T-helper 2 cell treated with Interferon-gamma antibody and Interleukin-4, amounts not matched to agents 100 ng/mL and 5 ng/mL, for 36 hours (primary cell): ENCODE results near the gene PIK3CB. TPM values are rescaled to one million over a fixed set of nuclear protein-coding genes. Genes with fewer than 3 reads are reported as not detected.
"Not testable (repeated sequence)": the region's sequence is repeated elsewhere in the genome, so short reads cannot be mapped to it uniquely, and the experiment has no call there.

ENCODE experiments used
- intact Hi-C: fragments of 100-400 bp; cut with micrococcal nuclease; formaldehyde crosslinking; loops from one replicate; pipeline ENCODE4 v1.15.1; 2023
- total RNA-seq: library from RNA; stranded (reverse); gene quantifications from 2 replicates; pipeline ENCODE4 v1.2.3, GENCODE V29; 2022

Gene PIK3CB
- total RNA-seq, 1 donor from 2014 or later = 19.4 TPM

DNA sequence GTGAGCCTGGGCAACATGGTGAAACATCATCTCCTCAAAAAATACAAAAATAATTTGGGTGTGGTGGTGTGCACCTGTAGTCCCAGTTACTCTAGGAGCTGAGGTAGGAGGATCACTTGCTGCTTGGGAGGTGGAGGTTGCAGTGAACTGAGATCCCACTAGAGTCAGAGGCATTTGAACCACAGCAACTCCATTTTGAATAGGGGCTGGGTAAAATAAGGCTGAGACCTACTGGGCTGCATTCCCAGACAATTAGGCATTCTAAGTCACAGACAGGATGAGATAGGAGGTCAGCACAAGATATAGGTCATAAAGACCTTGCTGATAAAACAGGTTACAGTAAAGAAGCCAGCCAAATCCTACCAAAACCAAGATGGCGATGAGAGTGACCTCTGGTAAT is 12.1 kb upstream of the PIK3CB start:
- intact Hi-C loops = not testable (repeated sequence)

DNA sequence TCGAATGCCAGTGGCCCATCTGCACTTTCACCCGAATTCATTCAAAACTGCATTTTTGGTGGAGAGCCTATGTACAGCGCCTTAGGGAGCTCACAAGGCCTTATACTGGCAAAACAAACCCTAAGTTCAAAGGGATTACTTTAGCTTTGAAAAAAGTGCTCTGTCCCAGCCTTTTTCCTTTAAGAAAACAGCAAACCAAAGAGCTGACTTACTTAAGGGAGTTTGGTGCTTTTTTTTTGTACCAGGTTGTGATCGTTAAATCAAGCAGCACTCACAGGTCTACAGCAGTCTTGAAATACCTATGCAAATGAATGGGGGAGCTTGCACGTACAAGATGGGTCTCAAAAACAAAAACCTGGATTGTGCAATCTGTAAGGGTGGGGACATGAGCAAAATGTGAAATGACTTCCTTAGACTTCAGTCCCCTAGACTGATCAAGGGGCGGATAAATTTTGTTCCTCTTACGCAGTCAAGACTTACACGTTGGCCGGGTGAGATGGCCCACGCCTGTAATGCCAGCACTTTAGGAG is 11.6 kb upstream of the PIK3CB start:
- intact Hi-C loops = no loop called here

DNA sequence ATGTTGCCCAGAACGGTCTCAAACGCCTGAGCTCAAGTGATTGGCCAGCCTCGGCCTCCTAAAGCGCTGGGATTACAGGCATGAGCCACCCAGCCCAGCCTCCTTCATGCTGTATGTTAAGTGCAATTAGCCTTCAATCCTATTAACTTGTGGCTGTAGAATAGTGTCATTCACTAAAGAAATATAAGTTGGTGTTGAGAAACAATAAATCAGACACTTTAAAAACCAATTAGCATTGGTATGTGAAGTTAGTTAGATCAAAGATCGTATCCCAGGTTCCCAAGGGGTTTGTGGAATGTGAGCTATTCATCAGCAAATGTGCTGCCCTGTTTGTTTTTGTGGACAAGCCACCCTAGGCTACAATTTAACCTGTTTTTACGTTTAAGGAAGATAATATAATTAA is 11.0 kb upstream of the PIK3CB start:
- intact Hi-C loops = no loop called here

DNA sequence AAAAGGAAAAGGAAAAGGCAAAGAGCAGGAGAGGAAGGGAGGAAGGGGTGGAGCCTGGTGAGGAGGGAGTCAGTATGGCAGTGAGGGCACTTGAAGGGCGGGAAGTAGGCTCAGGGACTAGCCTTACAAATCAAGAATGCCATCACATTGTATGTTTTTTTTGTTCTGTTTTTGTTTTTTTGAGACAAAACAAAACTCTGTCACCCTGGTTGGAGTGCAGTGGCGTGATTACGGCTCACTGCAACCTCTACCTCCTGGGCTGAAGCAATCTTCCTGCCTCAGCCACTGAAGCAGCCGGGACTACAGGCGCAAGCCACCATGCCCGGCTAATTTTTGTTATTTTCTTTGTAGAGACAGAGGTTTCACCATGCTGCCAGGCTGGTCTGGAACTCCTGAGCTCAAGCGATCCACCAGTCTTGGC is 10.5 kb upstream of the PIK3CB start:
- intact Hi-C loops = no loop called here

DNA sequence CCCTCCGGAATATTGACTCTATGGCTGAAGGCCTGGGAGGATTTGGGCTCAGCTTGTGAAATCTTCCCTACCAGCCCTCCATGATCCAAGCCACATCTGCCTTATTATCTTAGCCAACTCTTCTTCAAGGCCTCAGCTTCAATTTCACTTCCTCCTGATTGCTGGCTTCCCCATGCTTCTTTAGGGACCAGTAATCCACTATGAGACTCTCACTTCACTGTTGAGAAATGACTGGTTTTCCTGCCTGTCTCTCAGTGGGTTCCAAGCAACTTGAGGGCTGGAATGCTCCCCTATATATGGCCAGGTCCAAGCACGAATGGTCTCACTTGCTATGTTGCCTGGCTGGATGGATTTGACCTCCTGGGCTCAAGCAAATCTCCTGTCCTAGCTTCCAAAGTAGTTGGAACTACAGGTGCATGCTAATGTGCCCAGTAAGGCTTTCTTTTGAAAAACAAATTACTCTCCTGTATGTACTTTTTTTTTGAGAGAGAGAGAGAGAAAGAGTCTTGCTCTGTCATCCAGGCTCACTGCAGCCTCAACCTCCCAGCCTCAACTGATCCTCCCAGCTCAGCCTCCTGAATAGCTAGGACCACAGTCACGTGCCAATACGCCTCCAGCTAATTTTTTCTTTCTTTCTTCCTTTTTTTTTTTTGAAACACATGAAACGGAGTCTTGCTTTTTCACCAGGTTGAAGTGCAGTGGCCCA is 7.9 kb upstream of the PIK3CB start:
- intact Hi-C loops = no loop called here

DNA sequence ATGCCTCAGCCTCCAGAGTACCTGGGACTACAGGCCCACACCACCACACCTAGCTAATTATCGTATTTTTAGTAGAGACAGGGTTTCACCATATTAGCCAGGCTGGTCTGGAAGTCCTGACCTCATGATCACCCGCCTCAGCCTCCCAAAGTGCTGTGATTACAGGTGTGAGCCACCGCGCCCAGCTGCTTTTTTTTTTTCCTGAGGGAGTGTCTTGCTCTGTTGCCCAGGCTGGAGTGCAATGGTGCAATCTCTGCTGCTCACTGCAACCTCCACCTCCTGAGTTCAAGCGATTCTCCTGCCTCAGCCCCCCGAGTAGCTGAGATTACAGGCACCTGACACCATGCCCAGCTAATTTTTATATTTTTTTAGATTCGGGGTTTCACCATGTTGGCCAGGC is 3.7 kb upstream of the PIK3CB start:
- intact Hi-C loops = not testable (repeated sequence)

DNA sequence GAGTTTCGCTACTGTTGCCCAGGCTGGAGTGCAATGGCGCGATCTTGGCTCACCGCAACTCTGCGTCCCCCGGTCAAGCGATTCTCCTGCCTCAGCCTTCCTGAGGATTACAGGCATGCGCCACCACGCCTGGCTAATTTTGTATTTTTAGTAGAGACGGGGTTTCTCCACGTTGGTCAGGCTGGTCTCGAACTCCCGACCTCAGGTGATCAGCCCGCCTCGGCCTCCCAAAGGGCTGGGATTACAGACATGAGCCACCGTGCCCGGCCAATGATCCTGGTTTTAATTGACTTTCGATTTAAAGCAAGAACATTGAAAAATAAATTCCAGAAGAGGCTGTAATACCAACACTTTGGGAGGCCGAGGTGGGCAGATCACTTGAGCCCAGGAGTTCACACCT is 1.1 kb upstream of the PIK3CB start:
- intact Hi-C loops = not testable (repeated sequence)

DNA sequence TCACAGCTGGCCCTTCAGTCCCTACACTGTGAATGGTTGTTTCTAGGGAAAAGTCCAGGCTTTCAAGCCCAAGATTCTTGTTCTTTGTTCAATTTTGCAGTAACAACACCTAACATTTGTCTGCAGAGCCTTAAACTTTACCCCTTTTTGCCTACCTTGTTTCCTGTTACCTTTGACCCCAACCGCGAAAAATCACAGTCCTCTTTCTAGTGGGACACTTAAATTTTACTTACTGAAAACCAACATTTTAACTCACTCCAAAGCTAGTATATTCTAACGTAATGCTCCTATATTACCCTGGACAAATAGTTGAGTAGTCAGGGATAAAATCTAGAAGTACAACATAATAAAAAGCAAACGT is 649 bp upstream of the PIK3CB start:
- intact Hi-C loops = no loop called here

DNA sequence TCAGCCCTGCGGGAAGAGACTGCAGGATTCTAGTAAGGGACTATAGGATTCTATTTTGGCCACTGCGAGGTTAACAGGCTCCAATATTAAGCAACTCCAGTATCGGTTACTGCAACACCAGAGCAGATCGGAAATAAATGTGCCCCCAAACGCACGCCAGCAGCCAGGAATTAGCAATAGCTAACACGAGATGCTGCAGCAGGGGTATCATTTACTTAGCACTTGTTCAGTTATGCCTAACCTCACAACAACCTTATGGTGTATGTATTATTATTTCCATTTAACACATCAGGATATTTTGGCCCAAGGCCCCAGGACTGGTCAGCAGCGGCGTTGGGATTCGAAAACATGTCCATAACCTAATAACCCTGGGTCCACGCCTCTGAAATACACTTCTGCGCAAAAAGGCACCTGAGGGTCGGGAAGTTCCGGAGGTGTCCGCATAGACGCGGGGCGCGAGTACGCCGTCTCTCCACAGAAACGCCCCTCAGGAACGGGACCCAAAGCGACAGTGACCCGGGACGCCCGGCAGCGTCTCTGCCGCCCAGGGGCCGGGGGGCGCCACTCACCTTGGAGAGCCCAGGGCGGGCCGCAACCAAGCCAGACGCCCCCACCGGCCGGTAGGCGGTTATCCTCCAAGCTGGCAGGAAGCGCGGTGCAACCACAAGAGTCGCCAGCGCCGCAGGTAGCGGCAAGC is 681 bp downstream of the PIK3CB start:
- intact Hi-C loops = loop anchor here (1.0 to 5.0 kb wide), 6 partner anchors 53 to 662 kb away; partner anchors contain the start of genes CEP70, COPB2 and DBR1

DNA sequence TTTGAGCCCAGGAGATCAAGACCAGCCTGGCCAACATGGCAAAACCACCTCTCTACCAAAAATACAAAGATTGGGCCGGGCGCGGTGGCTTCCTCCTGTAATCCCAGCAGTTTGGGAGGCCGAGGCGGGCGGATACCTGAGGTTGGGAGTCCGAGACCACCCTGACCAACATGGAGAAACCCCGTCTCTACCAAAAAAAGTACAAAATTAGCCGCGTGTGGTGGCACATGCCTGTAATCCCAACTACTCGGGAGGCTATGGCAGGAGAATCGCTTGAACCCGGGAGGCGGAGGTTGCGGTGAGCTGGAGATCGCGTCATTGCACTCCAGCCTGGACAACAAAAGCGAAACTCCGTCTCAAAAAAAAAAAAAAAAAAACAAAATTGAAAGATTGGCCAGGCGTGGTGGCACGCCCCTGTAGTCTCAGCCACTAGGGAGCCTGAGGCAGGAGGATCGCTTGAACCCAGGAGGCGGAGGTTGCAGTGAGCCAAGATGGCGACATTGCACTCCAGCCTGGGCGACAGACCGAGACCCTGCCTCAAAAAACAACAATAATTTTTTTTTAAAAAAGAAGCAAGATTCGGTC is 2.2 kb downstream of the PIK3CB start:
- intact Hi-C loops = loop anchor here (5.0 kb wide), 3 partner anchors 135 to 660 kb away; partner anchors contain the start of genes COPB2 and DBR1

DNA sequence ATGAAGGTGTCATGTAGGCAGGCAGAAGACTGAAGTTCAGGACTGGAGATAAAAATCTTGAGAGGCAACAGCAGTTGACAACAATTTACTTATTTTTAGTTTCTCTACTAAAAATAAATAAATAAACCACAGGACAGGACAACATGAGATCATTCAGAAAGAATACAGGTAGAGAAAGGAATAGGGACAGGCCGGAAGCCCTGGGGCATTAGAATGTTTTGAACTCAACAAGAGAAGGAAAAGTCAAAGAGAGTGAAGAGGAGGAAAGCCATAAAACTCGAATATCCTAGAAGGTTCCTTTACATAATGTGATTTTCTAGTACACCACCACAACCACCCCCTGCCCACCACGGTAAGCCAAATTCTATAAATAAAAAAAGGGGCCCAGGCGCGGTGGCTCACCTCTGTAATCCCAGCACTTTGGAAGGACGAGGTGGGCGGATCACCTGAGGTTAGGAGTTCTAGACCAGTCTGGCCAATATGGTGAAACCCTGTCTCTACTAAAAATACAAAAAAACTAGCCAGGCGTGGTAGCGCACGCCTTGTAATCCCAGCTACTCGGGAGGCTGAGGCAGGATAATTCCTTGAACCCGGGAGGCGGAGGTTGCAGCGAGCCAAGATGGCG is 4.7 kb downstream of the PIK3CB start:
- intact Hi-C loops = loop anchor here (5.0 kb wide), 3 partner anchors 133 to 658 kb away; partner anchors contain the start of genes COPB2 and DBR1

DNA sequence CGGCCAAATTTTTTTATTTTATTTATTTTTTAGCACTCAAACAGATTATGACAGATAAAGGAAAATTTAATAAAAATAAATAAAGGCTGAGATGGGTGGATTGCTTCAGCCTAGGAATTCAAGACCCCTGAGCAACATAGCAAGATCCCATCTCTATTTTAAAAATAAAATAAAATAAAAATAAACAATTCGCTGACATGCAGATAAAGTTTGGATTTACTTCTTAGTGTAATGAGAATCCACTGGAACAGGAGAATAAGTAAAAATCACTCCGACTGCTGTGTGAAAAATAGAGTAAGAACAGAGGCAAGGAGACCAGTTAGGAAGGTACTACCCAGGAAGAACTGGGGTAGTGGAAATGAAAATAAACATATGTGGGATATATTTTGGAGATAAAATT is 5.6 kb downstream of the PIK3CB start:
- intact Hi-C loops = no loop called here

DNA sequence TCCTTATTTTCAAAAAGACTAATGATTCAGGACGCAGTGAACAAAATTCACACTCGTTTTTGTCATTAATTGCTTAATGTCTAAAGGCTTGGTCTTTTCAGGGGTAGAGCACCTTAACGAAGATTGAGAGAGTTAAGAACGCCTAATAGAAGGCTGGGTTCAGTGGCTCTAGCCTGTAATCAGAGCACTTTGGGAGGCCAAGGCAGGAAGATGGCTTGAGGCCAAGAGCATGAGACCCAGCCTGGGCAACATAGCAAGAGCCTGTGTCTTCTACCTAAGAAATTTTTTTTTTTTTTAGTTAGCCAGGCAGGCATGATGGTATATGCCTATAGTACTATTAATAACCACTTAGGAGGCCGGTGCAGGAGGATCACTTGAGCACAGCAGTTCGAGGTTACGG is 7.5 kb downstream of the PIK3CB start:
- intact Hi-C loops = no loop called here

DNA sequence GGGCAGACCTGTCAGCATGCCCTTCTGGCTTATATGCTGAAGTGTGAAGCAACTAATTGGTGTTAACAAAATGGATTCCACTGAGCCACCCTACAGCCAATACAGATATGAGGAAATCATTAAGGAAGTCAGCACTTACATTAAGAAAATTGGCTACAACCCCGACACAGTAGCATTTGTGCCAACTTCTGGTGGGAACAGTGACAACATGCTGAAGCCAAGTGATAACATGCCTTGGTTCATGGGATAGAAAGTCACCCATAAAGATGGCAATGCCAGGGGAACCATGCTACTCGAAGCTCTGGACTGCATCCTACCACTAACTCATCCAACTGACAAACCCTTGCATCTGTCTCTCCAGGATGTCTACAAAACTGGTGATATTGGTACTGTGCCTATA is 9.4 kb downstream of the PIK3CB start:
- intact Hi-C loops = no loop called here

DNA sequence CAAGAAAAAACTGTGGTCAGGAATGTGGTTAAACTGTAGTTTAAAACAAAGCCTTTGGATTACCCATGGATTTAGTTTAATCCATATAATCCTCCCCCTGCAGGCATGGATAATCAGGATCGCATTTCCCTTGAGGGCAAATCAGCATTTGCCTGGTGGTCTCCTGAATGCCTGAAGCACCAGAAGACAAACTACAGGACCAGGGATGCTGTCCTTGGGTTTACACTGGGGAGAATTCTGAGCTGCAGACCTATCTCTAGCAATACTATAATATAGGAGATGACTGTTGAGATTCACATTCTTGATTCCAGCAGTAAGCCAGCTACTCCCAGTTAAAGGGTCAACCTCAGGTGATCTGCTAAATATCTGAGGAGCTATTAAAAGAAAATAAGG is 10.6 kb downstream of the PIK3CB start:
- intact Hi-C loops = no loop called here

DNA sequence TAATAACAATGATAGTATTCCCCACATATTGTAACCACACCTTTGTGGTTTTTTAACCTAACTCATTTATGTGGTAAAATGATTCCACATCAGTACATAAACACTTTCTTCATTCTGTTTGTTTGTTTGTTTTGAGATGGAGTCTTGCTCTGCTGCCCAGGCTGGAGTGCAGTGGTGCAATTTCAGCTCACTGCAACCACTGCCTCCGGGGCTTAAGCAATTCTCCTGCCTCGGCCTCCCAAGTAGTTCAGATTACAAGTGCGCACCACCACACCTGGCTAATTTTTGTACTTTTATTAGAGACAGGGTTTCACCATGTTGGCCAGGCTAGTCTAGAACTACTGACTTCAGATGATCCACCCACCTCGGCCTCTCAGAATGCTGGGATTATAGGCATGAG is 14.3 kb downstream of the PIK3CB start:
- intact Hi-C loops = not testable (repeated sequence)

DNA sequence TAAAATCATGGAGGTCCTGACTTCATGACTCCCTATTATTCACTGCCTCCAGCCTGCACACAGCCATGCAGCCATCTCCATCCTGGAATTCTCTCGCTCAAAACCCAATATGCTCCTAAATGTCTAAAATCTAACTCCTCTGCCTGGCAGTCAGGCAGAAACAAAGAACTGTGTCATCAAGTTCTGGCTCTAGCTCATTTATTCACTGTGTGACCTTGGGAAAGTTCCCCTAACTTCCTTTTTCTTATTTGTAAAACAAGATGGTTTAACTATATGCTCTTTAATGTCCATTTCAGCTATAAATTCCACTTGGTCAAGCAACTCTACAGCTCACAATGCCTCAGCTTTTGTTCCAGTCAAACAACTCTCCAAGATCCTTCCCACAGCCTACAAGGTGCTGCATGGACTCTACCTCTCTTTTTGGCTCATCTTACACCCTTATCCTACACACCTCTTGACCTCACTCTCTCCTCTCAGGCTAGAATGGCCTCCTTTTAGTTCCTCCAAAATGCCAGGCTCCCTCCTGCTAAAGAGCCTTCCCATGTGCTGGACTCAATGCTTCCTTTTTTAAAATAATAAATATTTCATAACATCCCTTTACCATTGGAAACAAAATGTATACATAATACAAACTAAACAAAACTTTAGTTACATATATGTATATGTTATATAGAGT is 16.4 kb downstream of the PIK3CB start:
- intact Hi-C loops = no loop called here

DNA sequence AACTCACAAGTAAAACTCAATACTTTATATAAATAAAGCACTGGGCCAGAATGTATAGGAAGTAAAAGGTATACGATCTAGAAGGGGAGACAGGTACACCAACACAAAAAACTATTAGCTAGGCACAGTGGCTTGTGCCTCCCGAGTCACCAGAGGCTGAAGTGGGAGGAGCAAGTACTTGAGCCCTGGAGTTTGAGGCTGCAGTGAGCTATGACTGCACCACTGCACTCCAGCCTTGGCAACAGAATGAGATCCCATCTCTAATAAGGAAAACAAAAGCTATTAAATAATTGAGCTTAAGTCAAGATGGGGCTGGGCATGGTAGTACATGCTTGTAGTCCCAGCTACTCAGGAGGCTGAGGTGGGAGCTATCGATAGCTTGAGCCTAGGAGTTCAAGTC is 17.0 kb downstream of the PIK3CB start:
- intact Hi-C loops = no loop called here

DNA sequence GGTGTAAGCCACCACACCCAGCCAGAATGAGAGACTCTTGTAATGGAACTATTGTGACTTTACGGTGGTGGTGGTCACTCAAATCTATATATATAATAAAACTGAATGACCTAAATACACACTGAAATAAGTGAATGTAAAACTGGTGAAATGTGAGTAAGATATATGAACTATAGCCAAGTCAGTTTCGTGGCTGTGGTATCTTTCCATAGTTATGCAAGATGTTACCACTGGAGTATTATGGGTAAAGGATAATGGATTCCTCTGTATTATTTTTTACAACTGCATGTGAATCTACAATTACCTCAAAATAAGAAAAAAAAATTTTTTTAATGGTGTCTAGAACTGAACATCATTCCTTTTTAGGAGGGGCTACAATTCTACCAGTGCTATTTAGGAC is 21.9 kb downstream of the PIK3CB start:
- intact Hi-C loops = no loop called here

DNA sequence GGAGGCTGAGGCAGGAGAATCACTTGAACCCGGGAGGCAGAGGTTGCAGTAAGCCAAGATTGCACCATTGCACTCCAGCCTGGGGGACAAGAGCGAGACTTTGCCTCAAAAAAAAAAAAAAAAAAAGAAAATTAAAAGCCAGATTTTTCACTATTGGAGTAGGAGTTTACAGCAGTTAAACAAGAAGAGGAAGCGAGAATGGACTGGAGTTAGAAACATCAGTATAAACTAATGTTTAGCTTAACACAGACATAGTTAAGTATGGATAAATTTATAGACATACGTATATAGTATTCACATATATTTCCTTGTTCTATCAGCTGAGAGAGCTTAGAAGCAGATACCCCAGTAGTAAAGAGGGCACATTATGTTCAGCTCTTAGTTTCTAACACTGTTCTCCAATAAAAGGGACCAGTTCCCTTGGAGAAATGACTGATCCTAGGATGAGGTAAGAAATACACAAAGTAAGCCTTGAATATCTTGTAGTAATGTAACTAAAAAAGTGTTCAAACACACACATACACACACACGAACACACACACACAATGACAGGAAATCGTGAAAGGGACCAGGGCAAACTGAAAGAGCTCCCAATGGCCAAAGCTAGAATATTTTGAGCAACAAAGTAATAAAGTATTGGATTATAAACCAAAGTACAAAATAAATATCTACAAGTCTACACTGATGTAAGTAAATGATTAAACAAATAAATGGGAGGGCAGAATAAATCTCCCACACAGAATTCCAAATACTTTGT is 25.1 kb downstream of the PIK3CB start:
- intact Hi-C loops = no loop called here
